ENCODE data around the gene ENKUR.
A peak's percentile ranks its signal among the peaks of the same experiment; 100 is the strongest.

The ENKUR gene, protein sequence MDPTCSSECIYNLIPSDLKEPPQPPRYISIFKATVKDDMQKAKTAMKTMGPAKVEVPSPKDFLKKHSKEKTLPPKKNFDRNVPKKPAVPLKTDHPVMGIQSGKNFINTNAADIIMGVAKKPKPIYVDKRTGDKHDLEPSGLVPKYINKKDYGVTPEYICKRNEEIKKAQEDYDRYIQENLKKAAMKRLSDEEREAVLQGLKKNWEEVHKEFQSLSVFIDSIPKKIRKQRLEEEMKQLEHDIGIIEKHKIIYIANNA

DNA sequence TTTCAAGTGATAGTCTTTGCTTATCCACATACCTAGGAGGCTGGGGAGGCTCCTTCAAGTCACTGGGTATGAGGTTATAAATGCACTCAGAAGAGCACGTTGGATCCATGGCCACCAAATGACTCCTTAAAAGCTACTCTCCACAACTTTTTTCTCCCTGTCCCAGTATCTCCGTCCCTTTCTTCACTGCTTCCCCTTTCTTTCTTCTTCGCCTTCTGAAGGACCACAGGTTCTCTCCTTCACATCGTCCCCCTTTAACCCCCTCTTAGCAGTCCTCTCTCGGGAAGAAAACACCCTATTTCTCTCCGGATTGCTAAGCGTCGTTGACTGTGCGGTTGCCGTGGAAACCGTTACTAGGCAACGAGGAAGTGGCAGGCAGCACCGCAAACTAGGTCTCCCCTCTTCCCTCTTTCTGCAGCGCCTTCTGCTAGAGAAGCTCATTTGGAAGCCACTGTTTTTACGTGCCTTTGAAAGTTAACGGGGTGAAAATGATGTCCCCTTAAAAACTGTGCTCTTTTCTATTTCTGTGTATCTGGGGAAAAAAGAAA is at the start of gene ENKUR:
ENKUR (minus strand) TSS at position 331 of the 548 bp plus-strand sequence; CDS start at position 109, 222 bp downstream.
- peak; percentile 91 to 92 for DNase-seq (ENCODE audit: low read depth in 2 of 2)

DNA sequence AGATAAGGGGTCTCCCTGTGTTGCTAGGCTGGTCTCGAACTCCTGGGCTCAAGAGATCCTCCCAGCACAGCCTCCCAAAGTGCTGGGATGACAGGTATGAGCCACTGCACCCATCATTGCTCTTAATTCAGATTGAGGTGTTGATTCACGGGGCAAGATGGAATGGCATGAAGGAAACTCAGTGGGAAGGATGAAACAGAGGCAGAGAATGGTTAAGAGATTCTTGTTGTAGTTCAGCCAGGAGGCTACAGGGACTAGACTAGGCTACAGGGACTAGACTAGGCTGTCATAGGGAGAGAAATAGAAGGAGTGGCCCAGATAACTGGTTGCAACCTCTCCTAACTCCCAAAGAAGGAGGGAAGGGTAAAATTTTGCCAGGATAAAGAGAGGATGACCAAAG is 48.4 kb upstream of the ENKUR start:
- no peak for DNase-seq (ENCODE audit: low read depth in 2 of 2)

DNA sequence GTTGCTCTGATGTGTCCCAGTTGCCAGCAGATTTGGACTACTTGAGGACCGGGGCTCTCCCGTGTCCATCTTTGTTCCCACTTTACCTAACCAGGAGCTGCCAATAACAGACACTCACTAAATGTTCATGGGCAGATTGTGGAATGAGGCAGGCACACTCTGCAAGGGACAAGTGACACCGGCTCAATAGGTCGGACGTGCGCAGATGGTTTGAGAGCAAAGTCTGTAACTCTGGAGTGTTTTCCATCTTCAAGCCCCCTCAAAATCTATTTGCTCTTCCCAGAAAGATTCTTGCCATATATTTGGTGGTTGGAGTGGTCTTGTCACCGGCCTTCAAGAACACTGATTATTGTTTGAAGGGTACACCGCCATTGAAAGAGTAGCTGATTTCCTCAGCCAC is 47.7 kb upstream of the ENKUR start:
- DNase-seq (ENCODE audit: low read depth in 2 of 2): no peak

DNA sequence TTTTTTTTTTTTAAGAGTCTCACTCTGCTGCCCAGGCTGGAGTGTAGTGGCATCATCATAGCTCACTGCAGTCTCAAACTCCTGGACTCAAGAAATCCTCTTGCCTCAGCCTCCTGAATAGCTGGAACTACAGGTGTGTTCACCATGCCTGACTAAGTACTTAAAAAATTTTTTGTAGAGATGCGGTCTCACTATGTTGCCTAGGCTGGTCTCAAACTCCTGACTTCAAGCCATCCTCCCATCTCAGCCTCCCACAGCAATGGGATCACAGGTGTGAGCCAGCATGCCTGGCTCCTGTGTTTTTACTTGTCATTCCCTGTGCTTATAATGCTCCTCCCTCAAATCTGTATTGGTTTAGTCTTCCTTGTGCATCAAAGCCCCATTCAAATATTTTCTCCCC is 47.2 kb upstream of the ENKUR start:
- DNase-seq (ENCODE audit: low read depth in 2 of 2): no peak

DNA sequence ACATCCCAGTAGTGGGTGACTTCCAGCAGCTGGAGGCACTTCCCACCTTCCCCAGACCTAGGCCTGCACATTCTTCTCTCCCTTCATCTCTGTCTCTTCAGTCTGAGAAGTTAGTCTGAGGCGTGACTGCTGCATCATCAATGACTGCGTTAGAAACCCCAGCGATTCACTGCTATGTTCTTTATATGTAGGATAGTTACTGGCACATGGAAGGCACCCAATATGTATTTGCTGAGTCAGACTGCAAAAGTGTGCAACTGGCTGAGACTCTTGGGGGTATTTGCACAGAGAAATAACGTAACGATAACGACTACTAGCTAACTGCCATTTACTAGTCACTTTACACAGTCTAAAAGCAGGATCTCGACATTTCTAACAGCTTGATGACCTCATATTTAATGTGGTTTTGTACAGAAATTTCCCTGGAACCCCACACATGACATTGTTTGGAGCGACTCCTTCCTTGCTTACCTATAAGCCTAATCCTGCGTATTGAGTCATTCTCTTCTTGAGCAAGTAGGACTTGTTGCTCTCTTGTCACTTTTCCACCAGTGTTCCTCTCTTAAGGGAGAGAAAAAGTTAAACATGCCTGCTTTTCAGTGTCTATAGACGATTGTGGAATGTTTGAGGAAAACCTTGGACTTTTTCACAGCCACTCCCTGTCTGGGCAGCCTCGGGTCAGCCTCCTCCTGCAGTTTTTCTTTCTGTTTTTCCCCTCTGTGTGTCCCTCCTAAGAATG is 45.9 kb upstream of the ENKUR start:
- no peak for DNase-seq (ENCODE audit: low read depth in 2 of 2)

DNA sequence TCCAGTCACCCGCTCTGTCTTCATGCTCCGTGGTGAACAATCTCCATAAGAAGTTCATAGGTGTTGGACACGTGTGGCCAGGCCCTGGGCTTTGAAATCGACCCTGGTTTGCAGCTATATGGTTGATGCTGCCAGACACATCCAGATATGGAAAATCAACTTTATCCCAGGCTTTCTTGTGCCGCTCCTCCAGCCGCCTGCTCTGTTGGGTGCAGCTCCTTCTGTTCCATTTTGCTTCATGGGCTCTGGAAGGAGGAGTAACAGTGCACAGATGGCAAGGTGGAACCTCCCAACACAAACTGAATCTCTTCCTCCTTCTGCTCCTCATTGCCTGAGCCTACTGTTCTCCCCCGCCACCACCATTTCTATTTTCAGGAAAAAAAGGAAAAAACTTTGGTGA is 45.2 kb upstream of the ENKUR start:
- DNase-seq (ENCODE audit: low read depth in 2 of 2): no peak

DNA sequence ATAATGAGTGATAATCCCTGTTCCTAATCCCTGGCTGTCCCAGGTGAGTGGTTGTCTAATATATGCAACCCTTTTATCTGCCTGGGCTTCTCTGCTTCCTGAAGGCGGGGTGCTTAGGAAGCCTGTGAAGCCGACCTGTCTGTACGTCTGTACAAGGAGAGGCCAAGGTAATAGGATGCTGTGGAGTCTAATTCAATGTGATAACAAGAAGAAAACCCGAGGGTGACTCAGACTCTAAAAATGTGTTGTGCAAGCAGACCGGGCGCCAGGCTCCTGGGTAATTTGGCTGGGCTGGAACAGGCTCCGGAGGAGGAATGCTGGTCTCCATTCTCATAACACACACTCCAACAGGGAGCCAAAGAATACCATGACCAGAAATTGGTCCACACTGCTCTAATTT is 44.0 kb upstream of the ENKUR start:
- no peak for DNase-seq (ENCODE audit: low read depth in 2 of 2)

DNA sequence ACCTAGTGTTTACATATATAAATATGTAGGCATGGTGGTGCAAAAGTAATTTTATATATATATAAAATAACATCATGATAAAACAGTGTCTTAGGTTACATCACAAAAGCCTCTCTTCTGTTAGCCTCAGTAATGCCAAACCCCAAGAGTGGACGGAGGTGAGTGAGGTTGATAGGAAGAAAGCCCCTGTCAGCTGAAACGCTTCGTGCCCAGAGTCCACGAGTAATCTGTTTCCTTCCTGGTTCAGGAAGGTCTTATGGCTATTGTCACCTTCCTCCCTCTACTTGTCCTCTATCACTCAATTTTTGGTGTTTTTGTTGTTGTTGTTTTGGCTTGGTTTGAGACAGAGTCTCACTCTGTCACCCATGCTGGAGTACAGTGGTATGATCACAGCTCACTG is 41.9 kb upstream of the ENKUR start:
- no peak for DNase-seq (ENCODE audit: low read depth in 2 of 2)

DNA sequence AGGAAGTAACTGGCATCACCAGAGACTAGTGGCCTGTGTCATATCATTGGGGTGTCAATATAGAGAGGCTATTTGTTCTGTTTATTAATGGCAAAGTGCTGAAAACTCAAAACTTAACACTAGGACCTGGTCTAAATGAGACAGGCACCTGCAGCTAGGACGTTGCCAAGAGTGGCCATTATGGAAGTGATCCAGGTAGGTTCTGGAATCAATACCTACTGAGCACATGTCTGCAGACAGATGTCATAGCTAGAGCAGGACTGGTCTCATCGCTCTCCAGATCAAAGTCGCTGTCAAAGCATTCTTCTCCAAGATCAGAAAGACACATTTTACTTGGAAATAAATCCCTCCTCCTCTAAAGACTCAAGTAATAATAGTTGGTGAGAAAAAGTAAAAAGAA is 40.8 kb upstream of the ENKUR start:
- DNase-seq (ENCODE audit: low read depth in 2 of 2): no peak

DNA sequence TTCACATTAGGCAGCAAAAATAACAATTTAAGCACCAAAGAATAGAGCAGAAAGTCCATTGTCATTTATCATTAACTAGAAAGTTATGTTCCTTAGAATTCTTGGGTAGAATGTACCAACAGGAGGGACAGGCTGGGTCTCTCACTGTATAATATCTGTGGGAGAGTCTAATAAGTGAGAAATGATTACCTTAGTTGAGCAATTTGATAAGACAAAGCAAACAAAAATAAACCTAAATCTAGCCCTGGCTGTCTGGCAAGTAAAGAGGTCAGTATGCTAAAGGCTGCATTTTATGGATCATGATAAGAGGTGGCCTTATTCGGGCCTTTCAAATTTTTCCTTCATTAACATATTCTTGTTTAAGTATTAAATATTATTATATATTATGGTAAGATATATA is 36.1 kb upstream of the ENKUR start:
- DNase-seq (ENCODE audit: low read depth in 2 of 2): no peak

DNA sequence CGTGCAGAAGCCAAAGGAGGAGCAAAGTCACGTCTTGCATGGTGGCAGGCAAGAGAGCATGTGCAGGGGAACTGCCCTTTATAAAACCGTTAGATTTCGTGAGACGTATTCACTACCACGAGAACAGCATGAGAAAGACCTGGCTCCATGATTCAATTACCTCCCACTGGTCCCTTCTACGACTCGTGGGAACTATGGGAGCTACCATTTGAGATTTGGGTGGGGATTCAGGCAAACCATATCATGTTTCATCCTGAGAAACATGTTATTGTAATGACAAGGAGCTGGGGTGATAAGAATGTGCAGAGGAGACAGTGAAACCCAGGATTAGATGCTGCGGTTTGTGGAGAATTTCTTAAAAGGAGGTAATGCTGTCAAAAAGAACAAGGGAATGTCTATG is 34.4 kb upstream of the ENKUR start:
- DNase-seq (ENCODE audit: low read depth in 2 of 2): no peak

DNA sequence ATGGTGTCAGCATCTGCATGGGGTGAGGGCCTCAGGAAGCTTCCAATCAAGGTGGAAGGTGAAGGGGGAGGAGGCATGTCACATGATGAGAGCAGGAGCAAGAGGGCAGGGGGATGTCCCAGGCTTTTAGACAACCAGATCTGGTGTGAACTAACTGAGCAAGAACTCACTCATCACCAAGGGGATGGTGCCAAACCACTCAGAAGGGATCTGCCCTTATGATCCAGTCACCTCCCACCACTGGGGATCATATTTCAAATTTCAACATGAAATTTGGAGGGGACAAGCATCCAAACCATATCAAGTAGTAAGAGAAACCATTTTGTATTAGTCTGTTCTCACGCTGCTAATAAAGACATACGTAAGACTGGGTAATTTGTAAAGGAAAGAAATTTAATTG is 34.0 kb upstream of the ENKUR start:
- no peak for DNase-seq (ENCODE audit: low read depth in 2 of 2)

DNA sequence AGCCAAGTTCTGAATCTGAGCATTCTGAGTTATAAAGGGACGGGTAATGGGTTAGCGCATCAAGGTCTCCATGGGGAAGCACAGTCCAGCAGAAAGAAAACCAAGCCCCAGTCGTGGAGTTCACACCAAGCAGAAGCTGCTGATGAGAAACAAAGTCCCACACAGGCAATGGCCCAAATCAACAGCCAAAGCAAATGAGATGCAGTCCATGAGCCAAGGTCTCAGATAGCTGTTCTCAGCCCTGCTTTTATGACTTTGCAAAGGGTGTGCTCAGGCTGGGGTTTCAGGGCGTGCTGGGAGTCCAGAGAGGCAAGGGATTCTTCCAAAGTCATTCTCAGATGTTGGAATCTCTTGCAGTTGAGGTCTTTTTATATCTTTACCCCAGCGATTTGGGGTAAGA is 32.5 kb upstream of the ENKUR start:
- DNase-seq (ENCODE audit: low read depth in 2 of 2): no peak

DNA sequence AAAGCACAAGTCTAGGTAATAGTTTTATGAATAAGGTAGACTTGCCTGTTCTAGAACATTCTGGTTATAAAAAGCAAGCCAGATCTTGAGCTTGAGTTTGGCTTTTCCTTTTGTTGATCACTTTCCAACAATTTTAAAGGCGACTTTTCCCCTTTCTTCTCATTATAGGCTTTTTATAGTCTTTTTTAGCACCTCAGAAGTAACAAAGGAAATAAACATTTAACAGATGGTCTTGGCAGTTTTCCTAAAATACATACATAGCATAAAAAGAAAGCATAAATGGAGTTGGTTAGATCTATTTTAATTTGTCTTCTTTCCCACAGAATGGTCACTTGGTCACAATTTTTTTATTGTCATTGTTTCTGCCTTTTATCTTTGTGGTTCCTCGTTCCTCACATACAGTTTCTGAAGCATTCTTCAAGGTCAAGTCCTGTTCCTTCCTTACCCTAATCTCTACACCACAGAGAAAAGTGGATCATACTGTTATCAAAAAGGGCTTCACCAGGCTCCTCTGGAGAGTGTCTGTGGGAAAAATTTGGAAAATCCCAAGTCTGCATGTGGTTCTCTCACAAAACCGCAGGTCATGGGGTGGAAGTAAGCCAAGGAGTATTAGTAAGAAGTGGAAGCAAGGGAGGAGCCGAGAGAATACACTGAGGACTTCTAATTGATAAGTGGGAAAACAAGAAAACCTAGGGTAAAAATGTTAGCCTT is 31.8 kb upstream of the ENKUR start:
- no peak for DNase-seq (ENCODE audit: low read depth in 2 of 2)

DNA sequence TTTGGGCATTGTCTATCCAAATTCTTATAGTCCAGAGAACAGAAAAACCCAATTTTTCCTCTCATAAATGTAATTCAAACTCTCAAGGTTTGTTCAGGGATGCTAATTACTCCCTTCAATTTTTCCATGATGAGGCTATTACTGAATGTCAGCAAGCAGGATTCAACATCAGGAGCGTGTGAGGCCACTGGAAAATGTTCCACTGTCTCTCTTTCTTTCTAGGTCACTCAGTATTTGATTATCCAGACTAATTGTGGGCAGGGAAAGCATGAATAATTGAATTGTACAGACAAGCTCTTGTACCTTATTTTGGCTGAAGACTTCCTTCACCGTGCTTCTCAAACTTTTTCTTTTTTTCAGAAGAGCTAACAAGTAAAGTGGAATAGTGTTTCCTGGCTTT is 31.1 kb upstream of the ENKUR start:
- no peak for DNase-seq (ENCODE audit: low read depth in 2 of 2)

DNA sequence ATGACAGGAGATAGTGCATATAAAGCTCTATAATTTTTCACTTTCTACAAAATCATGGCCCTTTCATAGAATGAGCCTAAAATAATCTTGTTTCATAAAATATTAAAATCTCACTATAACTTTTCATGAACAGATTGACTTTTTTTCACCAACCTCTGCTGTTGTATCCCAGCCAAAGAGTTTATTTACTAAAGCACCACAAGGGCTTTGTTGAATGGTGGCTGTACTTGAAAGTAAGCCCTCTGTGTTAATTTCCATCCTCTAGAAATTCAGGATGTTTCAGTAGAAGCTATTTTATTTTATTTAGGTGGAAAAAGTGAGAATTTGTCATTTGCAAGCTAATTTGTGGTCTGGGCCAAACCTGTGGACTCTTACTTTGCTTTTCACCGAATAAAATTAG is 30.7 kb upstream of the ENKUR start:
- DNase-seq (ENCODE audit: low read depth in 2 of 2): no peak

DNA sequence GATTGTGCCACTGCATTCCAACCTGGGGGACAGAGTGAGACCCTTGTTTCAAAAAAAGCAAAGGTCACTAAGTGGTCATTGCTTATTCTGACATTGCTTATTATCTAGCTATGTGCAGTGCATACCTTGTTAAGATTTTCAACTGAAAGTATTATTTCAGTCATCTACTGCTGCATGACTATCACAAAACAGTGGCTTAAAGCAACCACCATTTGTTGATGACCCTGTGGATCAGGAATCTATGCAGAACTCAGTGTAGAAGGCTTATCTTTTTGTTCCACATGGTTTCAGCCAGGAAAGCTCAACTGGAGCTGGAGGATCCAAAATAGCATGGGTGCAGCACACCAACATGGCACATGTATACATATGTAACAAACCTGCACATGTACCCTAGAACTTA is 23.6 kb upstream of the ENKUR start:
- no peak for DNase-seq (ENCODE audit: low read depth in 2 of 2)

DNA sequence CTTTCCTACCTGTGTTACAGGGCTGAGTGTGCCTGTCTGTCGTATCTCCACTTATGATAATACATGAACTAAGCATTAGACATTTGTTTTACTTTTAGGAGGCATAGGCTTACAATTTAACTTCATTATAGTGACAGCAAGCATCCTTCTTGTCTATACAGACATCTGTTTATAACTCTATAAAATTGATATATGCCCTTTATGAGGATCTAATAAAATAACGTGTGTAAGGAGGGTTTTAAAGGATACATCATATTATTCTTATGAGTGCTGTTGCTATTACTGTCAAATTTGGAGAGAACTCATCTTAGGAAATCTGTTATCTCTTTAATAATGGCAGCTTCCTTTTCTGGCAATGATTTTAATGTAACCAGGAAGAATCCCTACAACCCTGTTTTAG is 22.4 kb upstream of the ENKUR start:
- DNase-seq (ENCODE audit: low read depth in 2 of 2): no peak

DNA sequence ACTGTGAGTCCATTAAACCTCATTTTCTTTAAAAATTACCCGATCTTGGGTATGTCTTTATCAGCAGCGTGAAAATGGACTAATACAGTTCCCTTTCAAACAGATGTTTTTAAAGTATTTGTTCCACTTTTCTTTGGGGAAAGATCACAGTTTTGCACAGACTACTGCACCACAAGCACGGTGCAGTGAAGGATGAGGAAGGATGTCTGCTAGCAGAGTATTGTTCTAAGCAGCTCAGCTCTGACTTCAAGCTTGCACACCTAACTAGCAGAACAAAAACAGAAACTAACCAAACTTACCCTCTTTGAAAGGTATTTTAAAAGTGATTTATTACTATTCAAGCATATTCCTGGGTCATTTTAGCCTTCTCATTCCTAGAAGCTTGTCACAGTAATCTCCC is 20.4 kb upstream of the ENKUR start:
- DNase-seq (ENCODE audit: low read depth in 2 of 2): no peak

DNA sequence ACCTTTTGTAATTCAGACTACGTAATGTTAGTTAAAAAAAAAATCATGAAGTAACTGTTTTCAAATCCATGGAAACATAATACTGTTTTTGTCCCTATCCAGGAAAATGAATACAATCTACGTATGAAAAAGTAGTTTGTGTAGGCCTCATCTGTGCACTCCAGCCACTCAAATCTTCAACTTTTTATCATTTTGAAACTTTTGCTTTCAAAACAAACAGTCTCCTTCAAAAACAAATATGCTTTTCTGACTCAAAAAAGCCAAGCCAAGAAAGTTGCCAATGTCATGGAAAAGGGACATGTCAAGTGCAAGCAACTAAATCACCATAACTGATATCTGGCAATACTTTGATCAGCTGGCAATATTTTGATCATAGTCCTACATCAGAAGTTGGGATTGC is 13.6 kb upstream of the ENKUR start:
- no peak for DNase-seq (ENCODE audit: low read depth in 2 of 2)

DNA sequence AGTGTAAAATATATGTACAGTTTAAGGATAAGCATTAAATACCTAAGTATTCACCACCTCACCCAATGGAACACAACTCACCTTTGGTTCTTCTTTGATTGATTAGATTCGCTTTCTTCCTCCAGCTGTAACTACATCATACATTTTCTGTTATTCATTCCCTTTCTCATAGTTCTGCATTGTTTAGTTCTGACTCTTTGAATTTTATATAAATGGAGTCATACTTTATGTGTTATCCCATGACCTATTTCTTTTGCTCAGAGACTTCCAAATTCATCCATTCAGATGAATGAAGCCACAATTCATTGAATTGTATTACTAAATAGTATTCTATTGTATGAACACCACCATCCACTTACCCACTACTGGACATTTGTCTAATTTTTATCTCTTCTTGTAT is 12.8 kb upstream of the ENKUR start:
- no peak for DNase-seq (ENCODE audit: low read depth in 2 of 2)

DNA sequence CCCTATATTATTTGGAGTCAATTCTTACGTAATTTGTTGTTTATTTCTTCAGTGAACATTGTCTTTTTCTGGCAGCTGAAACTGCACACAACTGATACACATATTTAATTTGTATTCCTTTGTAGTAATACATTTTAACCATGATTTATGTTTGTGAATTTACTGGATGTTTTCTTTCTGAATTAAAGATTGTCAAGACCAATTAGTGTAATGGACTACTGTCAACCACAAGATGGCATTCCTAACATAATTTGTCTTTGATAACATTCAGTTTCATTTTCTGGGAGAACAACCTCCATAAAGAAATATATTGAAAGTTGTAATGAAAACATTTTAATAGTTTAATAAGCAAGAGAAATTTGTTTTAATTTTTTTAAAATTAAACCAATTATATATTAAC is 10.5 kb upstream of the ENKUR start:
- DNase-seq (ENCODE audit: low read depth in 2 of 2): no peak

DNA sequence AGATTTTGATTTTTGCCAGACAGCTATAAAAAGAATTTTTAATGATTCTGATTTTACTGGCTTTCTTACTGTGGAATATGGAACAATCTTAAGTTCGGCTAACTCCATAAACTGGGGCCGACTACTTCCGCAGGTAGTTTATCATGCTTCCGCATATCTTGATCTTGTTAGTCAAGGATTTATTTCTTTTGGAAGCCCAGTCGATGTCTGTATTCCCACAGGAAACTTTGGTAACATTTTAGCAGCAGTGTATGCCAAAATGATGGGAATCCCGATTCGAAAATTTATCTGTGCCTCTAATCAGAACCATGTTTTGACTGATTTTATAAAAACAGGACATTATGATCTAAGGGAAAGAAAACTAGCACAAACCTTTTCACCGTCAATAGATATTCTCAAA is 8.6 kb upstream of the ENKUR start:
- no peak for DNase-seq (ENCODE audit: low read depth in 2 of 2)
